ENCODE results near the gene GIMAP1. TPM values are rescaled to one million over a fixed set of nuclear protein-coding genes. Genes with fewer than 3 reads are reported as not detected.

Gene GIMAP1
- total and polyA plus RNA-seq, 4 donors: 0.95 to 11.6 (median 4.8) TPM

DNA sequence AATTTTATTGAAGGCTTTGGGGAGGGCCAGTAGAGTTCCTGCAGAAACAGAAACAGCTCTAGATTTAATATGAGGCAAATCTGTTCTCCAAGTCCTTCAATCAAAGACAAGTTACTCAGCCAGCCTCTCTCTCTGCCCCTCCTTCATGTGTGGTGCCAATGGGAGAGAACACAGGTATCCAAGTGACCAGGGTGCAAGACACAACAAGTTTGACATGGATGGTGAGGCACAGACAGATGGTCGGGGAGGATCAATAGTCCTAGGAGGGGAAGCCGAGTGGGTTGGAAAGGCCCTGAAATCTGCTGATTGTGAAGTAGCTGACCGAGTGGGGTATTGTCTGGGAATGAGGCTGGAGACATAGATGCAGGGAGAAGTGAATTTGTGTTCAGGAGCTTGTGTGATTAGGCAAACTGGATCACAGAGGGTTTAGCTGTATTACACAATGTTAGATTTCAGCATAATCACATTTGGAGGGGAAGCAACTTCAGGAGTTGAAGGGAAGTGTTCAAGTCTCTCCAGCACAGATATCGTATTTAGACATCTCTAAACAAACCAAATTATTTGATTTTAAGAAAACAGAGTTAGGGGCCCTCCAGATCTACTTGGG is 1.5 kb downstream of the GIMAP1 start:
- DNase-seq: no peak
- Histone ChIP-seq H3K4me1 (ENCODE audit: control insufficient read depth in 1 of 2, insufficient read depth in 2 of 2, low read length in 2 of 2) (no peaks in the 10 kb centered on the region), H3K4me3 (ENCODE audit: low read length in 2 of 2) (no peak overlapping the region), H3K27me3 (ENCODE audit: control insufficient read depth in 1 of 2, insufficient read depth in 2 of 2, low read length in 1 of 2) (no peaks in the 10 kb centered on the region), H3K9me3 (ENCODE audit: control insufficient read depth, low read length) (peaks cover 1% of the 10 kb centered on the region), H3K36me3 (ENCODE audit: control insufficient read depth in 1 of 2, insufficient read depth in 2 of 2, low read length in 1 of 2) (no peaks in the 10 kb centered on the region), H3K27ac (ENCODE audit: low read depth in 1 of 2, low read length in 2 of 2) (no peak overlapping the region)
- WGBS, 2 donors: 64% methylated on average over 4 of the region's 4 CpGs
- peak; percentile 34 for ATAC-seq (ENCODE audit: low FRiP score)
- intact Hi-C loops (cut with DNase I): no loop called here

DNA sequence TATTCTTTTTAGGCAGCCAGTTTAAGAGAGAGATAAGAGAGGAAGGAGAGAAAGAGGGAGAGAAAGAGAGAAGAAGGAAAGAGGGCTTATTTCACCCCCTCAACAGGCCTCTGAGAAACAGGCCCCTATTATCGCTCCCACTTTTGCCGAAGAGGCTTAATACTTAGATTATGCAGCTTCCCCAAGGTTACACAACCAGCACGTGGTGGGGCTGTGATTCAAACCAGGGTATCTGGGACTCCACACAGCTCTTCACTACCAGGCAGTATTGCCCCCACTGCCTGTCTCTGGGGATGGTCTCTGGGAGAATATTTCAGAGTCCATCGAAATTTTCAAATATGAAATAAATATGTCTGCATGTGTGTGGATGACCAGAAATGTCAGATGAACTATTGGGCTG is 3.0 kb downstream of the GIMAP1 start:
- H3K4me3 ChIP-seq (ENCODE audit: low read length in 2 of 2): no peak overlapping the region
- DNase-seq (no peak), ATAC-seq (ENCODE audit: low FRiP score) (no peak)
- no peaks in the 10 kb centered on the region for H3K4me1 ChIP-seq (ENCODE audit: control insufficient read depth in 1 of 2, insufficient read depth in 2 of 2, low read length in 2 of 2)
- no peaks in the 10 kb centered on the region for H3K27me3 ChIP-seq (ENCODE audit: control insufficient read depth in 1 of 2, insufficient read depth in 2 of 2, low read length in 1 of 2)
- peaks cover 1% of the 10 kb centered on the region for H3K9me3 ChIP-seq (ENCODE audit: control insufficient read depth, low read length)
- no peaks in the 10 kb centered on the region for H3K36me3 ChIP-seq (ENCODE audit: control insufficient read depth in 1 of 2, insufficient read depth in 2 of 2, low read length in 1 of 2)
- intact Hi-C loops (cut with DNase I): no loop called here
- no peak overlapping the region for H3K27ac ChIP-seq (ENCODE audit: low read depth in 1 of 2, low read length in 2 of 2)
- 73 to 77% methylated on average over 4 of the region's 4 CpGs for WGBS, 2 donors

DNA sequence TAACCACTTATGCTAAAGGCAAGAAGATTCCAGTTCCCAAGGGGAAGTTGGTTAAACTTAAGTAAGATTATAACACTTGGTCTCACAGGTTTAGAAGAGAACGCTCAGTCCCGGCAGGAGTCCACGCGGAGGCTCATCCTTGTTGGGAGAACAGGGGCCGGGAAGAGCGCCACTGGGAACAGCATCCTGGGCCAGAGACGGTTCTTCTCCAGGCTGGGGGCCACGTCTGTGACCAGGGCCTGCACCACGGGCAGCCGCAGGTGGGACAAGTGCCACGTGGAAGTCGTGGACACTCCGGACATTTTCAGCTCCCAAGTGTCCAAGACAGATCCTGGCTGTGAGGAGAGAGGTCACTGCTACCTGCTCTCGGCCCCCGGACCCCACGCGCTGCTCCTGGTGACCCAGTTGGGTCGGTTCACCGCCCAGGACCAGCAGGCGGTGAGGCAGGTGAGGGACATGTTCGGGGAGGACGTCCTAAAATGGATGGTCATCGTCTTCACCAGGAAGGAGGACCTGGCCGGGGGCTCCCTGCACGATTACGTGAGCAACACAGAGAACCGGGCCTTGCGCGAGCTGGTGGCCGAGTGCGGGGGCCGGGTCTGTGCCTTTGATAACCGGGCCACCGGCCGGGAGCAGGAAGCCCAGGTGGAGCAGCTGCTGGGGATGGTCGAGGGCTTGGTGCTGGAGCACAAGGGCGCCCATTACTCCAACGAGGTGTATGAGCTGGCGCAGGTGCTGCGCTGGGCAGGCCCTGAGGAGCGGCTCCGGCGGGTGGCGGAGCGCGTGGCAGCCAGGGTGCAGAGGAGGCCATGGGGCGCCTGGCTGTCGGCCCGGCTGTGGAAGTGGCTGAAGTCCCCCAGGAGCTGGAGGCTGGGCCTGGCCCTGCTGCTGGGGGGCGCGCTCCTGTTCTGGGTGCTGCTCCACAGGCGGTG is 3.8 kb downstream of the GIMAP1 start:
- Histone ChIP-seq H3K36me3 (ENCODE audit: control insufficient read depth in 1 of 2, insufficient read depth in 2 of 2, low read length in 1 of 2) (no peaks in the 10 kb centered on the region), H3K27ac (ENCODE audit: low read depth in 1 of 2, low read length in 2 of 2) (no peak overlapping the region), H3K27me3 (ENCODE audit: control insufficient read depth in 1 of 2, insufficient read depth in 2 of 2, low read length in 1 of 2) (no peaks in the 10 kb centered on the region), H3K9me3 (ENCODE audit: control insufficient read depth, low read length) (peaks cover 1% of the 10 kb centered on the region), H3K4me3 (ENCODE audit: low read length in 2 of 2) (no peak overlapping the region), H3K4me1 (ENCODE audit: control insufficient read depth in 1 of 2, insufficient read depth in 2 of 2, low read length in 2 of 2) (no peaks in the 10 kb centered on the region)
- DNase-seq (no peak), ATAC-seq (ENCODE audit: low FRiP score) (no peak)
- intact Hi-C loops (cut with DNase I): no loop called here
- 90 to 92% methylated on average over 48 to 52 of the region's 52 CpGs for WGBS, 2 donors

DNA sequence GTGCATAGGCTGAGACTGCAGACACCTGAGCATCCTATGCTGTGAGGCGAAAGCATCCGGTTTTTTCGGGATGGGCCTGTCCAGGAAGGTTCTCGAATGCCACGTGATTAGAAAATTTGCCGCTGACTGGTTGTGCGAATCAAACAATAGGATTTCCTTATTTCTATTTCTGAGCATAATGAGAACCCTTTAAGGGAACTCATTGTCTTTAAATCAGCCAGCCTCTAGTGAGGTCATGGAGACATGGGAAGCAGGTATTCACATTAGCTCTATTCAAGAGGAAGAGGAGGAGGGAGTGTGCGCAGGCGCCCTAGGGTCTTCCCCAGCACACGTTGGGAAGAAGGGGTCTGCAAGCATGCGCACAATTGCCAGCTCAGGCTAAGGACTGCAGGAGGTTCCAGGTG is 5.6 kb downstream of the GIMAP1 start:
- H3K4me1 ChIP-seq (ENCODE audit: control insufficient read depth in 1 of 2, insufficient read depth in 2 of 2, low read length in 2 of 2): no peaks in the 10 kb centered on the region
- WGBS, 2 donors: 85 to 87% methylated on average over 11 of the region's 11 CpGs

DNA sequence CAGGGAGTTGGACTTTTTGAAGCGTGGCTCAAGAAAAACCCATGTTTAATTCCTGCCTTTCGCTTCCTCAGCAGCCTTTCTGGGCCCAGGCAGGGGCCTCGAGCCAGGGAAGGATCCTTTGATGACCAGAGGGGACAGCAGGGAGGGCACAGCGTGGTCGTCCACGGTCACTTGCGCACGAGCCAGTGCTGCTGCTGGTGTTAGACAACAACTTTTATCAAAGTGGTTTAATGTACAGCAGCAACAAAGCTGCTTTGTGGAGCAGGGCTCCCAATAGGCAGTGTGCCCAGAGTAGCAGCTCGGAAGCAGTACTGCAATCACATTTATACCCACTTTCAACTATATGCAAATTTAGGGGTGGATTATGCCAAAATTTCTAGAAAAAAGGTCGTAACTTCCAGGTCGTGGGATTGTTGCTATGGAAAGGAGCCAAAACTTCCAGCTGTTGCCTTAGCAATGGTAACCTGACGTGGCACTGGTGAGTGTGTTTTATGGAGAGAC is 6.1 kb downstream of the GIMAP1 start:
- intact Hi-C loops (cut with DNase I): no loop called here
- H3K4me3 ChIP-seq (ENCODE audit: low read length in 2 of 2): no peak overlapping the region
- no peaks in the 10 kb centered on the region for H3K27me3 ChIP-seq (ENCODE audit: control insufficient read depth in 1 of 2, insufficient read depth in 2 of 2, low read length in 1 of 2)
- H3K4me1 ChIP-seq (ENCODE audit: control insufficient read depth in 1 of 2, insufficient read depth in 2 of 2, low read length in 2 of 2): no peaks in the 10 kb centered on the region
- no peak overlapping the region for H3K27ac ChIP-seq (ENCODE audit: low read depth in 1 of 2, low read length in 2 of 2)
- WGBS, 2 donors: 58 to 65% methylated on average over 12 of the region's 12 CpGs
- ATAC-seq (ENCODE audit: low FRiP score): no peak
- DNase-seq: no peak
- no peaks in the 10 kb centered on the region for H3K36me3 ChIP-seq (ENCODE audit: control insufficient read depth in 1 of 2, insufficient read depth in 2 of 2, low read length in 1 of 2)
- H3K9me3 ChIP-seq (ENCODE audit: control insufficient read depth, low read length): peaks cover 6% of the 10 kb centered on the region

More for the DNA sequence above, 5.6 kb downstream of the GIMAP1 start:
- Histone ChIP-seq H3K9me3 (ENCODE audit: control insufficient read depth, low read length) (peaks cover 4% of the 10 kb centered on the region), H3K27ac (ENCODE audit: low read depth in 1 of 2, low read length in 2 of 2) (no peak overlapping the region), H3K4me3 (ENCODE audit: low read length in 2 of 2) (no peak overlapping the region), H3K27me3 (ENCODE audit: control insufficient read depth in 1 of 2, insufficient read depth in 2 of 2, low read length in 1 of 2) (no peaks in the 10 kb centered on the region), H3K36me3 (ENCODE audit: control insufficient read depth in 1 of 2, insufficient read depth in 2 of 2, low read length in 1 of 2) (no peaks in the 10 kb centered on the region)
- intact Hi-C loops (cut with DNase I): no loop called here
- ATAC-seq (ENCODE audit: low FRiP score) (no peak), DNase-seq (no peak)

DNA sequence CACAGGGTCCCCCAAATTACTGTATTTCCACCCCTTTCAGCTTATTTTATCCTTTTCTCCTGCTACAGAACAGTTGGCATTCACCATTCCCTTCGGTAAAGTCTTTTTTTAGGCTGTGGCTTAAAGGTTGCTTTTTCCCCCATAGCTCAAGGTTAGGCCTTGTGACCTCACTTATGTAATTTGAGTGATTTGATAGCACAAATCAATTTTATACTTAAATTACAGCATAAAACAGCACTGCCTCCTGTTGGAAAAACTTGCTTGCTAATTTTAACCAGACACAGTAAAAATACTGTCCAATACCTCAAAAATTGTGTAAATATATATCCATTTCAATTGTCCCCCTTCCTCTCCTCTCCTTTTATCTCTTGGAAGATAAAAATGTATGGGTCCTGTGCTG is 7.1 kb downstream of the GIMAP1 start:
- Histone ChIP-seq H3K36me3 (ENCODE audit: control insufficient read depth in 1 of 2, insufficient read depth in 2 of 2, low read length in 1 of 2) (no peaks in the 10 kb centered on the region), H3K4me1 (ENCODE audit: control insufficient read depth in 1 of 2, insufficient read depth in 2 of 2, low read length in 2 of 2) (no peaks in the 10 kb centered on the region), H3K27me3 (ENCODE audit: control insufficient read depth in 1 of 2, insufficient read depth in 2 of 2, low read length in 1 of 2) (no peaks in the 10 kb centered on the region), H3K27ac (ENCODE audit: low read depth in 1 of 2, low read length in 2 of 2) (no peak overlapping the region), H3K9me3 (ENCODE audit: control insufficient read depth, low read length) (peaks cover 5% of the 10 kb centered on the region), H3K4me3 (ENCODE audit: low read length in 2 of 2) (no peak overlapping the region)
- 75 to 79% methylated on average over 1 of the region's 1 CpG for WGBS, 2 donors
- intact Hi-C loops (cut with DNase I): no loop called here
- no peak for ATAC-seq (ENCODE audit: low FRiP score)
- no peak for DNase-seq

DNA sequence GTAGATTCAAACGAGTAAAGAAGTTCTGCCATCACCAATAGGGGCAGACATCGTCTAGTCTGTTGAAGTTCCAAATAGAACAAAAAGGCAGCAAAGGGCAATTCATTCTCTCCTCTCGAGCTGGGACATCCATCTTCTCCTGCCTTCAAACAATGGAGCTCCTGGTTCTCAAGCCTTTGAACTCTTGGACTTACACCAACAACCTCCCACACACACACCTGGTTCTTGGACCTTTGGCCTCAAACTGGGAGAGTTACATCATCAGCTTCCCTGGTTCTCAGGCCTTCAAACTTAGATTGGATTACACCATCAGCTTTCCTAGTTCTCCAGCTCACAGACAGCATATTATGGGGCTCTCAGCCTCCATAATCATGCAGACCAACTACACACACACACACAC is 11.0 kb downstream of the GIMAP1 start:
- 72 to 76% methylated on average over 3 of the region's 3 CpGs for WGBS, 2 donors

DNA sequence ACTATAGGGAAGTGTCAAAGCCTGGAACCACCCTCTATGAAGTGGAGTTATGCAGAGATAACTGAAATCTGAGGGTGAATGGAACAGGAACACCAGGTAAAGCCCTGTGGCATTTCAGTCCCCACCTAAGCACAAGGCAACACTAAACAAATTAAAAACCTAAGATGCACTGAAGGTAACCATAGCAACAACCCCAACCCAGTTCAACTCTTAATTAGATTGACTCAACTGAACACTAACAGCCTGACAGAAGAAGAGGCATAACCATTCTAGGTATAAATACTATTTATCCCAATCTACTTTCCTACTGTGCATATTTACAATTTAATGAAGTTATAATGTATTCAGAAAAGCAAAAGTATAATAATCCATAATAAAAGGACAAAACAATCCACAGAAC is 11.6 kb downstream of the GIMAP1 start:
- H3K27ac ChIP-seq (ENCODE audit: low read depth in 1 of 2, low read length in 2 of 2): no peak overlapping the region
- no peak overlapping the region for H3K4me3 ChIP-seq (ENCODE audit: low read length in 2 of 2)
- ATAC-seq (ENCODE audit: low FRiP score) (no peak), DNase-seq (no peak)
- peaks cover 5% of the 10 kb centered on the region for H3K9me3 ChIP-seq (ENCODE audit: control insufficient read depth, low read length)
- no peaks in the 10 kb centered on the region for H3K4me1 ChIP-seq (ENCODE audit: control insufficient read depth in 1 of 2, insufficient read depth in 2 of 2, low read length in 2 of 2)
- no peaks in the 10 kb centered on the region for H3K27me3 ChIP-seq (ENCODE audit: control insufficient read depth in 1 of 2, insufficient read depth in 2 of 2, low read length in 1 of 2)
- no peaks in the 10 kb centered on the region for H3K36me3 ChIP-seq (ENCODE audit: control insufficient read depth in 1 of 2, insufficient read depth in 2 of 2, low read length in 1 of 2)
- intact Hi-C loops (cut with DNase I): no loop called here

More for the DNA sequence above, 11.0 kb downstream of the GIMAP1 start:
- no peak overlapping the region for H3K4me3 ChIP-seq (ENCODE audit: low read length in 2 of 2)
- H3K27ac ChIP-seq (ENCODE audit: low read depth in 1 of 2, low read length in 2 of 2): no peak overlapping the region
- no peak for ATAC-seq (ENCODE audit: low FRiP score)
- H3K9me3 ChIP-seq (ENCODE audit: control insufficient read depth, low read length): peaks cover 5% of the 10 kb centered on the region
- no peaks in the 10 kb centered on the region for H3K27me3 ChIP-seq (ENCODE audit: control insufficient read depth in 1 of 2, insufficient read depth in 2 of 2, low read length in 1 of 2)
- no peaks in the 10 kb centered on the region for H3K36me3 ChIP-seq (ENCODE audit: control insufficient read depth in 1 of 2, insufficient read depth in 2 of 2, low read length in 1 of 2)
- H3K4me1 ChIP-seq (ENCODE audit: control insufficient read depth in 1 of 2, insufficient read depth in 2 of 2, low read length in 2 of 2): no peaks in the 10 kb centered on the region
- intact Hi-C loops (cut with DNase I): no loop called here
- DNase-seq: no peak

DNA sequence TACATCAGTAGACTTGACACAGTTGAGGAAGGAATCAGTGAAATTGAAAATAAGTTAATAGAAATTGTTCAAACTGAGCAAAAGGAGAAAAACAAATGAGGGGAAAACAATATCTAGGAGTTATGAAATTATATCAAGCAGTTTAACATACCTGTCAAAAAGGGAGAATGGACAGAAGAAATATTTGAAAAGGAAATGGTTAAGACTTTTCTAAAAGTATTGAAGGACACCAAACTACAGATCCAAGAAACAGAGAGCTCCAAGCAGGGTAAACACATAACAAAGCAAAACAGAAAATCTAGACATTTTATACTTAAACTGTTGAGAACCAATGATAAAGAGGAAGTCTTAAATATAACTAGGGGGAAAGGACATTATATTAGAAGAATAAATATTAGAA is 12.2 kb downstream of the GIMAP1 start:
- no peaks in the 10 kb centered on the region for H3K27me3 ChIP-seq (ENCODE audit: control insufficient read depth in 1 of 2, insufficient read depth in 2 of 2, low read length in 1 of 2)
- H3K9me3 ChIP-seq (ENCODE audit: control insufficient read depth, low read length): peaks cover 5% of the 10 kb centered on the region
- ATAC-seq (ENCODE audit: low FRiP score) (no peak), DNase-seq (no peak)
- intact Hi-C loops (cut with DNase I): no loop called here
- H3K36me3 ChIP-seq (ENCODE audit: control insufficient read depth in 1 of 2, insufficient read depth in 2 of 2, low read length in 1 of 2): no peaks in the 10 kb centered on the region
- no peak overlapping the region for H3K4me3 ChIP-seq (ENCODE audit: low read length in 2 of 2)
- H3K27ac ChIP-seq (ENCODE audit: low read depth in 1 of 2, low read length in 2 of 2): no peak overlapping the region
- no peaks in the 10 kb centered on the region for H3K4me1 ChIP-seq (ENCODE audit: control insufficient read depth in 1 of 2, insufficient read depth in 2 of 2, low read length in 2 of 2)

All from aorta (tissue), 5 donors.